ENCODE data around the gene CHST2.

The CHST2 gene

DNA sequence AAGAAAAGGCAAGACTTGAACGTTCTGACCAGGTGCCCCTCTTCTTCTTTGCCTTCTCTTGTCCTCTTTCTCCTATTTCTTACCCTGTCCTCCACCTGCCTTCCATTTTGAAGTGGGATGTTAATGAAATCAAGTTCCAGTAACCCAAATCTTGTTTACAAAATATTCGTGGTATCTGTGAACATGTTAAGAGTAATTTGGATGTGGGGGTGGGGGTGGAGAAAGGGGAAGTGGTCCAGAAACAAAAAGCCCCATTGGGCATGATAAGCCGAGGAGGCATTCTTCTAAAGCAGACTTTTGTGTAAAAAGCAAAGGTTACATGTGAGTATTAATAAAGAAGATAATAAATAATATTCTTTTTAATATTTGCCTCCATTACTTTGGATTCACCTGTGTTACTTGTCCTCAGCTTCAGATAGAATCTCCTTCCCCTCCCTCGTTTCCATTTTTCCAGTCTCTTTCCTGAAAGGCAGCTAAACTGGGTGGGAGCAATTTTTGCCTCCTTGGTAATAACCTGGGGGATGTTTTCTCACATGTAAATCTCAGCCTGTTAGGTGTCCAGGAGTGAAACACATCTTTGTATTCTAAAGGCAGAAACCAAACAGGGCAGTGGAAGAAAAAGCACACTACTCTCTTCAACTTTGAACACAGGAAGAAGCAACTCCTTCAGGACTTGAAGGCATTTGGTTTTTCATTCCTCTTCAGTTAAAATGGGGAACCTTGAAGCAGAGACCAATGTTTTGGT, 3.2 kb downstream of the CHST2 start:
- peak; percentile 60 for DNase-seq (ENCODE audit: low read depth)
- TF ChIP-seq, protein P1, sequence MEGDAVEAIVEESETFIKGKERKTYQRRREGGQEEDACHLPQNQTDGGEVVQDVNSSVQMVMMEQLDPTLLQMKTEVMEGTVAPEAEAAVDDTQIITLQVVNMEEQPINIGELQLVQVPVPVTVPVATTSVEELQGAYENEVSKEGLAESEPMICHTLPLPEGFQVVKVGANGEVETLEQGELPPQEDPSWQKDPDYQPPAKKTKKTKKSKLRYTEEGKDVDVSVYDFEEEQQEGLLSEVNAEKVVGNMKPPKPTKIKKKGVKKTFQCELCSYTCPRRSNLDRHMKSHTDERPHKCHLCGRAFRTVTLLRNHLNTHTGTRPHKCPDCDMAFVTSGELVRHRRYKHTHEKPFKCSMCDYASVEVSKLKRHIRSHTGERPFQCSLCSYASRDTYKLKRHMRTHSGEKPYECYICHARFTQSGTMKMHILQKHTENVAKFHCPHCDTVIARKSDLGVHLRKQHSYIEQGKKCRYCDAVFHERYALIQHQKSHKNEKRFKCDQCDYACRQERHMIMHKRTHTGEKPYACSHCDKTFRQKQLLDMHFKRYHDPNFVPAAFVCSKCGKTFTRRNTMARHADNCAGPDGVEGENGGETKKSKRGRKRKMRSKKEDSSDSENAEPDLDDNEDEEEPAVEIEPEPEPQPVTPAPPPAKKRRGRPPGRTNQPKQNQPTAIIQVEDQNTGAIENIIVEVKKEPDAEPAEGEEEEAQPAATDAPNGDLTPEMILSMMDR (IDR thresholded peaks at IDR 0.05; ENCODE audit: insufficient read depth, low read depth, low read length, missing control alignments): no peak
- peak overlapping the region; percentile 38 for H3K4me3 ChIP-seq (ENCODE audit: low read depth, low read length)

DNA sequence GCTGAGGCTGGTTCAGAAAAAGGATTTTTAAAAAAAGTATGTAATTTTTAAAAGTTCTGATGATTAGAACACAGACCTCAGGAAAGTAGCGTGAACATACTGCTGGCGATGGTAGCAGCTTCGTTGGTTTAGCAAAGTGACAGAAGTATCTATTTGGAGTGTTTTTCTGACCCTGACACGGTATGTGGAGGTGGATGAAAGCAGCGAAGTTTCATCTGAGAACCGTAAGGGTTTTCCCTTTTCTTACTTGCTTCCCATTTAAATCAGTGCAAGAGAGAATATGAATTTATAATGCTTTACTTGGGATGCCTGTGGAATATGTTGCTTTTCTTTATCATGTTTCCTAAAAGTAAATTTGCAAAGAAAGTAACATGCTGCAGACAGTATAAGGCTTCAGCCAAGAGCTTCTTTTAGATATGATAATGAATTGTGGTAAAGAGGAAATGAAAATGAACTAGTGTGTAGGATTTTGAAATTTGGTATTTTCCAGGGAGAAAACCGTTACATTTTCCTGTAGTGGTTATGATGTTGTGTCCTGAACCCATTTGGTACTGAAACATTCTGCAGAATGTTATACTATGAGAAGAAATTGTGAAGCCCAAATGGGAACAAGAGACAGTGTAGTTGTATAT, 3.9 kb downstream of the CHST2 start:
- TF ChIP-seq, protein P1 (IDR thresholded peaks at IDR 0.05; ENCODE audit: insufficient read depth, low read depth, low read length, missing control alignments): no peak
- DNase-seq (ENCODE audit: low read depth): peak; percentile 50
- peak overlapping the region; percentile 38 for H3K4me3 ChIP-seq (ENCODE audit: low read depth, low read length)

DNA sequence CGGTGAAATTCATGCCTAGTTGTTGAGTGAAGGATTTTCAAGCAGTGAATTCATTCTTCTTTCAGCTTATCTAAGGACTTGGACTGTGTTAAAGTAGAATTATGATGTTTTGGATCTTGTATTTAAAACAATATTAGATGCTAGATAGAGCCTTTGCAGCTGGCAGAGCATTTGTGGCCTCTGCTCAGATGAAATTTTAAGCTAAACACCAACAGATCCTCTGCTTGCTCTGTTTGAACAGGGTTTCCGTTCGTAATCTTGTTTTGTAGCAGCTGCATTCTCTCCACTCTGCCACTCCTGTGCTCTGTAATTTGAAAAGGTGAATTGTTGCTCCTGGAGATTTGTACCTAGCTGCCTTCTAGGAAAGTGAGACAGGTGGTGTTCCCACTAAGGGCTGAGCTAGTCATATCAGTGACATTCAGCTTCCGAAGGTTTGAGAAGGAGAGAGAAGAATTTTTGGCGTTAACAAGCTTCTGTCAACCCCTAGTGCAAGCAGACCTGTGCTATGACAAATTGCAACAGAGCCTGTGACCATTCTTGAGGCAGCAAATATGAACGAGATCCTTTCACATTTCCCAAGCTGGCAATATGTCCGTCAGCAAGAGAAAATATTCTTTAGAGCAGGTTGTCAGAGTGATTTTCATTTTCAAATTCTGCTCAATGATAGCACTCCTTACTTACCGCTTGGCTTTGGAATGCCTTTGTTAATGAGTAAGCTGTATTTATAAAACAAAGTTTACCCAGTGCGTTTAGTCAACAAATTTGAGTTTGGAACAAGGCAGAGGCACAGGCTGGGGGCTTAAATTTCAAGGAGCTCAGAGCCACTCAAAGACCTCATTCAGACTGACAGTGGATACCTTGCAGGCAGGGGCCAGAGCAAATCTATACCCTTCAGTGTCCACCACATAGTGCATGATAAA, 5.3 kb downstream of the CHST2 start:
- no peak for DNase-seq (ENCODE audit: low read depth)
- TF ChIP-seq, protein P1 (IDR thresholded peaks at IDR 0.05; ENCODE audit: insufficient read depth, low read depth, low read length, missing control alignments): no peak
- H3K4me3 ChIP-seq (ENCODE audit: low read depth, low read length): no peak overlapping the region

DNA sequence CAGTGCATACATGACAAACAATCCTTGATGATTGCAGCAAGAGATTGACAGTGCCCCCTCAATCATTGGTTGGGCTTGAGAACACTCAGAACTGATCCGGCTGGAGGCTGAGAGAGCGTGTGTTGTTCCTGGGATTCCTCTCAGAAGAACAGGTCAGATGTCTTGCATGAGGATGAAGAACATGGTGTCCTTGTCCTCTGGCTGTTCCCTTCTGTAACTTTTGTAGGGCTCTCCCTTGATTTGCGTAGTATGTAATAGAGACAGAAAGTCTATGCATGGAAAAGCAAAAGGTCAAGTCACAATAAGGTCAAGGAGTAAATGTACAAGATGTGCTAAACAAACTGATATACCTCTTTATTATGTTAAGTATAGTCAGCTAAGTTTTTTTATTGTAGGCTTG, 8.2 kb downstream of the CHST2 start:
- no peak overlapping the region for H3K4me3 ChIP-seq (ENCODE audit: low read depth, low read length)
- DNase-seq (ENCODE audit: low read depth): no peak
- TF ChIP-seq, protein P1 (IDR thresholded peaks at IDR 0.05; ENCODE audit: insufficient read depth, low read depth, low read length, missing control alignments): no peak

DNA sequence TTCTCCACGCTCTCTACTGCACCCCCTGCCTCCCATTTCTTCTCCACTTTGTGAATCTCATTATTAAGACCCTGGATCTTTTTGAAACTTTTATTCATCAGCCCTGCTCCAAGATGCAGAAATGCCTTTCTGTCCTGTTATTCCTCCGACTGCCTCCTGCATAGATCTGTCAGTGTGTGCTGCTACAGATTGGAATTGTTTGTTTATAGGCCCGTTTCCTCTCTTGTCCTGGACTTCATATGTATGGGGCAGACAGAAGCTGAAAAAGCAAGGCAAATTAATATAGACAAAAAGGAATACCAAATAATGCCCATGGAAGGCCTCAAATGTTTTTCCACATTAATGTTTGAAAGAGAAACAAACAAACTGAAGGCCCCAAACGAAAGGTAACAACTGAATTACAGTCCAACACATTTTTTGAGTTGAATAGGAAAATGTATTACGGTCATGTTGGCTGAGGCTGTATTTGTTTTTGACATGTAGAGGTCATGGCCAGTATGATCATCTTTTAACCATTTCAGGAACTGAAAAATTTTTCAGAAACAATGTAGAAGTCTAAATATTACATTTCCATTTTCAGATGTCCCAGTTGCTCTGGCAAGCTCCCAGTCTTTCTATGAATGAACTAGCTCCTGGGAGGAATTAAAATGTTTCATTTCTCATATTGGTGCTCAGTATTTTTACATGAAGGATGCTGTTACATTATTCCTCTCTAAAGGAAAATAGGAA, 8.8 kb downstream of the CHST2 start:
- no peak for DNase-seq (ENCODE audit: low read depth)
- H3K4me3 ChIP-seq (ENCODE audit: low read depth, low read length): no peak overlapping the region
- TF ChIP-seq, protein P1 (IDR thresholded peaks at IDR 0.05; ENCODE audit: insufficient read depth, low read depth, low read length, missing control alignments): no peak

DNA sequence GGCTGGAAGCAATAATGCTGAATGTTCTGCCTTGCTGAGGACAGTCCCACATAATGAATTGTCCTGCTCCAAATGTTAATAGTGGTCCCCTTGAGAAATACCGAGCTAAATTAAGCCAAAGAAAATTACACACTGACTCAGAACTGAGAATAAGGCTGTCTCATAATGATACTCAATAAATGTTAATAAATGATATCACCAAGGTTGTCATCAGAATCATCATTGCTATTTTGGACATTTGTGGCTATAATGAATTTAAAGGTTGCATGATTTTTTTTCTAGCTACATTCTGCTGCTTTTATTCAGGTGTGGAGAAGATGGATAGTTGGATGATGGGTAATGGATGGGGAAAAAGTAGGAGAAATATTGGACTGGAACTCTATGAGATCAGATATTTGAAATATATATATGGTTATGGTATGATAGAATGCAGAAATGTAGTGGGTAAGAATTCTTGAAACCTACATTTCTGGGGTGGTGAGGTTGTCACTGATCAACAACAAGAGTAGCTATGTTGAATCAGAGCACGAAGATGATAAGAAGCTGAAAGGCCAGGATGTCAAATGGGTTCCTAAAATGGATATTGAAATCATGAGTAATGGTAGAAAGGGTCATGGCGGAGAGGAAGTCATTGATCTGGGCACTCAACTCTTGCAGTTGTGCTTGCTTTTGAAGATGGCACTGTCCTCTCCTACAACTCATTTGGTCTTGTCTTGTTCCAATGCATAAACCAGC, 12.8 kb downstream of the CHST2 start:
- H3K4me3 ChIP-seq (ENCODE audit: low read depth, low read length): no peak overlapping the region
- DNase-seq (ENCODE audit: low read depth): no peak
- TF ChIP-seq, protein P1 (IDR thresholded peaks at IDR 0.05; ENCODE audit: insufficient read depth, low read depth, low read length, missing control alignments): no peak
